ENCODE measurements around the gene UBE3B. TPM values are rescaled to one million over a fixed set of nuclear protein-coding genes. Genes with fewer than 3 reads are reported as not detected.

Gene UBE3B
- total RNA-seq, 5 donors from 2014 or later (not counting 1 experiment from before 2014, with no cell fraction given) = 34.4 to 49.9 (median 43.5) TPM

- Mint-ChIP-seq H3K4me1 (peaks cover 8 to 13% (median 9%) of the 10 kb centered on the region in 3 donors), H3K4me3 (no peak overlapping the region), H3K27me3 (peaks cover 16 to 29% of the 10 kb centered on the region in 2 donors), H3K27ac (peak overlapping the region in 1 of 2 donors; percentile 59), H3K36me3 (no peaks in the 10 kb centered on the region), H3K9me3 (no peaks in the 10 kb centered on the region)
- peak in 19 of 35 experiments; percentile 4 to 41 (median 12) for DNase-seq
- ATAC-seq (replicated peaks in 1 of 4) = peak in 3 of 4 experiments; percentile 32 to 70 (median 53)
- Histone ChIP-seq H3K36me3 (ENCODE audit: control insufficient read depth in 2 of 2, extremely low read depth in 1 of 2, insufficient read depth in 1 of 2, low read length in 1 of 2) (no peaks in the 10 kb centered on the region), H3K4me3 (ENCODE audit: control insufficient read depth in 1 of 2, extremely low read depth in 1 of 2, low read length in 1 of 2) (no peak overlapping the region), H3K27ac (ENCODE audit: low read length) (peak overlapping the region; percentile 34), H3K4me1 (ENCODE audit: control insufficient read depth in 1 of 2, extremely low read depth in 1 of 2, insufficient read depth in 2 of 2, low read length in 2 of 2) (peaks cover 3 to 20% of the 10 kb centered on the region in 2 experiments), H3K27me3 (replicated peaks in 1 of 2; ENCODE audit: control insufficient read depth in 2 of 2, extremely low read depth in 1 of 2, insufficient read depth in 2 of 2, low read length in 1 of 2) (peaks cover 0 to 33% of the 10 kb centered on the region in 2 experiments), H3K9me3 (no peaks in the 10 kb centered on the region)
- ChIA-PET POLR2A (no interaction called here), CTCF (no interaction called here)
- 30% methylated on average over 3 of the region's 7 CpGs for WGBS (ENCODE audit: insufficient coverage)
Measured at GRCh38 chr12:109544955-109545531, 67.6 kb downstream of the UBE3B start.

GRCh38 chr12:109545826-109546225 lies 68.4 kb downstream of the UBE3B start:
- Mint-ChIP-seq H3K36me3 (no peaks in the 10 kb centered on the region), H3K27ac (no peak overlapping the region), H3K9me3 (no peaks in the 10 kb centered on the region), H3K4me1 (peaks cover 8 to 13% (median 9%) of the 10 kb centered on the region in 3 donors), H3K27me3 (peaks cover 16 to 30% of the 10 kb centered on the region in 2 donors), H3K4me3 (no peak overlapping the region)
- ChIA-PET CTCF (no interaction called here), POLR2A (no interaction called here)
- peaks cover 0 to 36% of the 10 kb centered on the region in 2 experiments for H3K27me3 ChIP-seq (replicated peaks in 1 of 2; ENCODE audit: control insufficient read depth in 2 of 2, extremely low read depth in 1 of 2, insufficient read depth in 2 of 2, low read length in 1 of 2)
- H3K27ac ChIP-seq (ENCODE audit: low read length) = no peak overlapping the region
- no peaks in the 10 kb centered on the region for H3K36me3 ChIP-seq (ENCODE audit: control insufficient read depth in 2 of 2, extremely low read depth in 1 of 2, insufficient read depth in 1 of 2, low read length in 1 of 2)
- H3K9me3 ChIP-seq = no peaks in the 10 kb centered on the region
- no peak overlapping the region for H3K4me3 ChIP-seq (ENCODE audit: control insufficient read depth in 1 of 2, extremely low read depth in 1 of 2, low read length in 1 of 2)
- DNase-seq (no peak), ATAC-seq (replicated peaks in 1 of 4) (no peak)
- WGBS (ENCODE audit: insufficient coverage) = 90% methylated on average over 2 of the region's 5 CpGs
- peaks cover 3 to 20% of the 10 kb centered on the region in 2 experiments for H3K4me1 ChIP-seq (ENCODE audit: control insufficient read depth in 1 of 2, extremely low read depth in 1 of 2, insufficient read depth in 2 of 2, low read length in 2 of 2)

GRCh38 chr12:109547286-109547685 lies 69.9 kb downstream of the UBE3B start:
- H3K9me3 ChIP-seq = no peaks in the 10 kb centered on the region
- peaks cover 0 to 36% of the 10 kb centered on the region in 2 experiments for H3K27me3 ChIP-seq (replicated peaks in 1 of 2; ENCODE audit: control insufficient read depth in 2 of 2, extremely low read depth in 1 of 2, insufficient read depth in 2 of 2, low read length in 1 of 2)
- no peaks in the 10 kb centered on the region for H3K9me3 Mint-ChIP-seq
- no peak overlapping the region for H3K4me3 ChIP-seq (ENCODE audit: control insufficient read depth in 1 of 2, extremely low read depth in 1 of 2, low read length in 1 of 2)
- WGBS (ENCODE audit: insufficient coverage) = 71% methylated on average over 5 of the region's 18 CpGs
- H3K27me3 Mint-ChIP-seq = peaks cover 16 to 30% of the 10 kb centered on the region in 2 donors
- H3K27ac ChIP-seq (ENCODE audit: low read length) = no peak overlapping the region
- CTCF ChIA-PET = no interaction called here
- DNase-seq (no peak), ATAC-seq (replicated peaks in 1 of 4) (no peak)
- POLR2A ChIA-PET = no interaction called here
- H3K4me3 Mint-ChIP-seq = no peak overlapping the region
- peaks cover 3 to 20% of the 10 kb centered on the region in 2 experiments for H3K4me1 ChIP-seq (ENCODE audit: control insufficient read depth in 1 of 2, extremely low read depth in 1 of 2, insufficient read depth in 2 of 2, low read length in 2 of 2)
- H3K4me1 Mint-ChIP-seq = peaks cover 8 to 13% (median 9%) of the 10 kb centered on the region in 3 donors
- H3K36me3 ChIP-seq (ENCODE audit: control insufficient read depth in 2 of 2, extremely low read depth in 1 of 2, insufficient read depth in 1 of 2, low read length in 1 of 2) = no peaks in the 10 kb centered on the region
- H3K36me3 Mint-ChIP-seq = no peaks in the 10 kb centered on the region
- H3K27ac Mint-ChIP-seq = no peak overlapping the region

- no peaks in the 10 kb centered on the region for H3K36me3 Mint-ChIP-seq
- no peak overlapping the region for H3K27ac Mint-ChIP-seq
- Histone ChIP-seq H3K27ac (ENCODE audit: low read length) (no peak overlapping the region), H3K27me3 (replicated peaks in 1 of 2; ENCODE audit: control insufficient read depth in 2 of 2, extremely low read depth in 1 of 2, insufficient read depth in 2 of 2, low read length in 1 of 2) (peaks cover 0 to 36% of the 10 kb centered on the region in 2 experiments), H3K4me1 (ENCODE audit: control insufficient read depth in 1 of 2, extremely low read depth in 1 of 2, insufficient read depth in 2 of 2, low read length in 2 of 2) (peaks cover 3 to 20% of the 10 kb centered on the region in 2 experiments), H3K36me3 (ENCODE audit: control insufficient read depth in 2 of 2, extremely low read depth in 1 of 2, insufficient read depth in 1 of 2, low read length in 1 of 2) (no peaks in the 10 kb centered on the region), H3K9me3 (no peaks in the 10 kb centered on the region), H3K4me3 (ENCODE audit: control insufficient read depth in 1 of 2, extremely low read depth in 1 of 2, low read length in 1 of 2) (no peak overlapping the region)
- H3K4me3 Mint-ChIP-seq = no peak overlapping the region
- H3K9me3 Mint-ChIP-seq = no peaks in the 10 kb centered on the region
- 94% methylated on average over 4 of the region's 4 CpGs for WGBS (ENCODE audit: insufficient coverage)
- peaks cover 16 to 30% of the 10 kb centered on the region in 2 donors for H3K27me3 Mint-ChIP-seq
- H3K4me1 Mint-ChIP-seq = peaks cover 8 to 13% (median 9%) of the 10 kb centered on the region in 3 donors
- CTCF ChIA-PET = no interaction called here
- POLR2A ChIA-PET = no interaction called here
- no peak for DNase-seq
- ATAC-seq (replicated peaks in 1 of 4) = no peak
Measured at GRCh38 chr12:109548258-109548657, 70.8 kb downstream of the UBE3B start.

DNA sequence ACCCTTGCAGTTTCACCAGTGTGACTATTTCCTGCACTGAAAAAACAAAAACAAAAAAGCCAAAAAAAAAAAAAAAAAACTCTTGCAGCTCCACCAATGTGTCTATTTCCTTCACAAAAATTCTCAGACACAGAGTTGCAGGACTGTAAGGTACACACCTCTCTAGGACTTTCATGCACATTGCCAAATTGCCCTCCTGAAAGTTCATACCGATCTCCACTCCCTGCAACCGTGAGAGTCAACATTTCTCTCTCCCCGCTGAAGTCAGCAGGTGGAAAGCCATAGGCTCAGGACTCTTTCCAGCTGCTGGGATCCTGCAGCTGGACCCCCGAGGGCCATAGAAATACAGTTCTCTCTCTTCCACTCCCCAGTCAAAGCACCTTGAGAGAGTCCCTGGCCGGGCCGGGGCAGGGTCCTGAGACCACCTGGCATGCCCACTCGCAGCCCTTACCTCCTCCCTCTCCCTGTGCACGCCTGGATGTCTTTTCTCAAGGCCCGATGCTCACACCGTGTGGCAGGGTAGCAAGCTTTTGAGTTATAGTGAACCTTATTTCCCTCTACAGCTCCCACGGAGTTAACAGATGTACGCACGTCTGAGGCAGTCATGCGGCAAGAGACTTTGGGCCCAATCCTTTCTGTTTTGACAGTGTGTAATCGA lies 72.3 kb downstream of the UBE3B start:
- ChIA-PET CTCF (interaction anchor here (0.6 to 0.7 kb wide), 3 partner anchors 27 to 122 kb away, joined by 4 to 7 read pairs (median 6); no protein-coding TSS in a partner anchor), POLR2A (no interaction called here)
- H3K9me3 ChIP-seq = no peaks in the 10 kb centered on the region
- no peaks in the 10 kb centered on the region for H3K36me3 ChIP-seq (ENCODE audit: control insufficient read depth in 2 of 2, extremely low read depth in 1 of 2, insufficient read depth in 1 of 2, low read length in 1 of 2)
- no peak overlapping the region for H3K4me3 ChIP-seq (ENCODE audit: control insufficient read depth in 1 of 2, extremely low read depth in 1 of 2, low read length in 1 of 2)
- Mint-ChIP-seq H3K27ac (no peak overlapping the region), H3K9me3 (no peaks in the 10 kb centered on the region), H3K4me3 (no peak overlapping the region), H3K36me3 (no peaks in the 10 kb centered on the region), H3K4me1 (peaks cover 6 to 7% (median 7%) of the 10 kb centered on the region in 3 donors), H3K27me3 (peaks cover 16 to 30% of the 10 kb centered on the region in 2 donors)
- 92% methylated on average over 7 of the region's 15 CpGs for WGBS (ENCODE audit: insufficient coverage)
- ATAC-seq (replicated peaks in 1 of 4) (no peak), DNase-seq (no peak)
- peaks cover 3 to 16% of the 10 kb centered on the region in 2 experiments for H3K4me1 ChIP-seq (ENCODE audit: control insufficient read depth in 1 of 2, extremely low read depth in 1 of 2, insufficient read depth in 2 of 2, low read length in 2 of 2)
- peaks cover 0 to 36% of the 10 kb centered on the region in 2 experiments for H3K27me3 ChIP-seq (replicated peaks in 1 of 2; ENCODE audit: control insufficient read depth in 2 of 2, extremely low read depth in 1 of 2, insufficient read depth in 2 of 2, low read length in 1 of 2)
- H3K27ac ChIP-seq (ENCODE audit: low read length) = no peak overlapping the region

- no peaks in the 10 kb centered on the region for H3K36me3 ChIP-seq (ENCODE audit: control insufficient read depth in 2 of 2, extremely low read depth in 1 of 2, insufficient read depth in 1 of 2, low read length in 1 of 2)
- peaks cover 1 to 10% of the 10 kb centered on the region in 2 experiments for H3K4me1 ChIP-seq (ENCODE audit: control insufficient read depth in 1 of 2, extremely low read depth in 1 of 2, insufficient read depth in 2 of 2, low read length in 2 of 2)
- ChIA-PET POLR2A (no interaction called here), CTCF (interaction anchor here in 1 of 2 donors (0.7 kb wide), 1 partner anchor 122 kb away, joined by 7 read pairs; no protein-coding TSS in a partner anchor)
- no peaks in the 10 kb centered on the region for H3K9me3 Mint-ChIP-seq
- peaks cover 16 to 30% of the 10 kb centered on the region in 2 donors for H3K27me3 Mint-ChIP-seq
- no peak overlapping the region for H3K27ac Mint-ChIP-seq
- no peaks in the 10 kb centered on the region for H3K36me3 Mint-ChIP-seq
- ATAC-seq (replicated peaks in 1 of 4) = no peak
- H3K4me3 Mint-ChIP-seq = no peak overlapping the region
- H3K27me3 ChIP-seq (replicated peaks in 1 of 2; ENCODE audit: control insufficient read depth in 2 of 2, extremely low read depth in 1 of 2, insufficient read depth in 2 of 2, low read length in 1 of 2) = peaks cover 0 to 36% of the 10 kb centered on the region in 2 experiments
- peaks cover under 1 to 2% (median 1%) of the 10 kb centered on the region in 3 donors for H3K4me1 Mint-ChIP-seq
- 75% methylated on average over 8 of the region's 12 CpGs for WGBS (ENCODE audit: insufficient coverage)
- no peak overlapping the region for H3K4me3 ChIP-seq (ENCODE audit: control insufficient read depth in 1 of 2, extremely low read depth in 1 of 2, low read length in 1 of 2)
- H3K9me3 ChIP-seq = no peaks in the 10 kb centered on the region
- DNase-seq = no peak
- H3K27ac ChIP-seq (ENCODE audit: low read length) = no peak overlapping the region
Measured at GRCh38 chr12:109550281-109550680, 72.8 kb downstream of the UBE3B start.
